ENCODE measurements around the gene TMEM269. TPM values are rescaled to one million over a fixed set of nuclear protein-coding genes. Genes with fewer than 3 reads are reported as not detected.

The TMEM269 gene
- total and polyA plus RNA-seq, 9 of the 15 experiments (the other 6 are each of a cell fraction or from before 2014, with no cell fraction given) = 0.09 to 0.49 (median 0.21) TPM

- peak; percentile 55 for ATAC-seq
- Histone ChIP-seq H4K20me1 (replicated peaks; ENCODE audit: control insufficient read depth, insufficient read depth, low read length) (peaks cover 15% of the 10 kb centered on the region), H3K79me2 (ENCODE audit: control insufficient read depth, insufficient read depth, low read length) (peaks cover 75% of the 10 kb centered on the region), H3K27me3 (ENCODE audit: control insufficient read depth in 2 of 2, insufficient read depth in 2 of 2, low read length in 2 of 2) (no peaks in the 10 kb centered on the region), H3K9me1 (ENCODE audit: control insufficient read depth, insufficient read depth, low read length) (no peaks in the 10 kb centered on the region), H3K4me2 (ENCODE audit: insufficient read depth, low read length) (peak overlapping the region; percentile 100), H3K4me1 (replicated peaks in 1 of 2; ENCODE audit: control insufficient read depth in 2 of 2, insufficient read depth in 2 of 2, low read length in 2 of 2) (peaks cover 12 to 24% of the 10 kb centered on the region in 2 experiments; a peak in 3 of 5 replicates), H3K9me3 (replicated peaks; ENCODE audit: control insufficient read depth, insufficient read depth, low read depth, low read length) (no peaks in the 10 kb centered on the region), H3K27ac (ENCODE audit: extremely low read depth, low read depth, low read length) (peak overlapping the region; percentile 81), H3K4me3 (peak overlapping the region; percentile 76), H2AFZ (ENCODE audit: low read depth, low read length) (peak overlapping the region; percentile 85), H3K36me3 (ENCODE audit: control insufficient read depth, insufficient read depth, low read length) (peaks cover 20% of the 10 kb centered on the region), H3K9ac (ENCODE audit: insufficient read depth in 1 of 2, low read depth in 2 of 2, low read length in 2 of 2) (peak overlapping the region; percentile 87 to 98)
- intact Hi-C loops (cut with micrococcal nuclease) = loop anchor here (2.0 to 5.0 kb wide), 4 partner anchors 60 to 189 kb away; partner anchors contain the start of genes YBX1 and ZNF691
- FAIRE-seq = peak; percentile 32
- CTCF ChIA-PET (ENCODE audit: low intra/inter-chr PET ratio) = no interaction called here
- under 1% methylated on average over 21 of the region's 23 CpGs for WGBS (ENCODE audit: insufficient coverage, low coverage, missing lambda C conversion rate)
- BruUV-seq (replicated peaks) = no TSS peak
- in situ Hi-C loops (cut with MboI) = no loop called here
- DNase-seq (ENCODE audit: extremely low read depth in 1 of 4, low spot score in 3 of 4) = peak in 1 of 4 experiments; percentile 65
- POLR2A ChIA-PET = interaction anchor here (0.6 to 3.5 kb wide), 18 partner anchors 10 to 303 kb away, joined by 3 to 20 read pairs (median 4); partner anchors contain the start of gene ZNF691
- TF ChIP-seq RCOR1 (IDR thresholded peaks at IDR 0.05; ENCODE audit: borderline replicate concordance in 1 of 2, low read depth in 2 of 2, low read length in 2 of 2) = no peak; a peak in 1 of 4 replicates
- 0 out of 2 replicates have a peak, but pooled peaks have one; percentile 22 for TF ChIP-seq PHB (CRISPR knock-in tag; IDR thresholded peaks at IDR 0.05)
- 0 out of 2 replicates have a peak, but pooled peaks have one; percentile 35 for TF ChIP-seq ZNF24 (IDR thresholded peaks at IDR 0.05)
- peak; percentile 8; the same call in 1 of the 2 replicates for TF ChIP-seq CBX1 (IDR thresholded peaks at IDR 0.05; ENCODE audit: low read depth)
- 0 out of 2 replicates have a peak, but pooled peaks have one; percentile 39 for TF ChIP-seq TOE1 (IDR thresholded peaks at IDR 0.05; ENCODE audit: borderline replicate concordance)
- TF ChIP-seq TOE1 (CRISPR knock-in tag; IDR thresholded peaks at IDR 0.05; ENCODE audit: borderline replicate concordance, low read depth) = no peak
- peak; percentile 28 for TF ChIP-seq PRDM10 (IDR thresholded peaks at IDR 0.05; ENCODE audit: partially characterized antibody)
- TF ChIP-seq MLLT1 (IDR thresholded peaks at IDR 0.05) = peak in 1 of 2 experiments; percentile 31; a peak in 1 of 4 replicates
- peak; percentile 5; the same call in 1 of the 2 replicates for TF ChIP-seq VEZF1 (CRISPR knock-in tag; IDR thresholded peaks at IDR 0.05)
- no peak for TF ChIP-seq ID3 (CRISPR knock-in tag; IDR thresholded peaks at IDR 0.05)
- TF ChIP-seq ID3 (tag; IDR thresholded peaks at IDR 0.05) = 0 out of 2 replicates have a peak, but pooled peaks have one; percentile 46
- TF ChIP-seq SMARCA4 (IDR thresholded peaks at IDR 0.05) = peak; percentile 41; the same call in 1 of the 2 replicates
- peak in 1 of 3 experiments; percentile 22 for TF ChIP-seq YY1 (IDR thresholded peaks at IDR 0.05; ENCODE audit: borderline replicate concordance in 1 of 3, control insufficient read depth in 1 of 3, extremely low read depth in 1 of 3, insufficient read depth in 3 of 3, insufficient read length in 1 of 3, insufficient replicate concordance in 2 of 3, low read depth in 1 of 3, low read length in 2 of 3)
- TF ChIP-seq NFRKB (IDR thresholded peaks at IDR 0.05; ENCODE audit: low read depth) = 0 out of 2 replicates have a peak, but pooled peaks have one; percentile 32
Observed at GRCh38 chr1:42767510-42768000, 17.2 kb upstream of the TMEM269 start.
